ENCODE results near the gene KIAA1958. TPM values are rescaled to one million over a fixed set of nuclear protein-coding genes. Genes with fewer than 3 reads are reported as not detected.

The KIAA1958 gene
- total and polyA plus RNA-seq, 2 of the 8 experiments (the other 6 are each of a cell fraction or from before 2014, with no cell fraction given) = 11.4 to 43.8 TPM

- TF ChIP-seq ATF2 (IDR thresholded peaks at IDR 0.05; ENCODE audit: low read length) (no peak), GABPA (IDR thresholded peaks at IDR 0.05; ENCODE audit: borderline replicate concordance, insufficient read depth, low read length) (no peak), SUZ12 (IDR thresholded peaks at IDR 0.05; ENCODE audit: low read length) (no peak), USF2 (IDR thresholded peaks at IDR 0.05; ENCODE audit: low read length) (no peak), CTCF (IDR thresholded peaks at IDR 0.05; ENCODE audit: control extremely low read depth in 1 of 3, insufficient read depth in 1 of 3, low read depth in 1 of 3, low read length in 3 of 3) (no peak)
- TF ChIP-seq, protein P1, sequence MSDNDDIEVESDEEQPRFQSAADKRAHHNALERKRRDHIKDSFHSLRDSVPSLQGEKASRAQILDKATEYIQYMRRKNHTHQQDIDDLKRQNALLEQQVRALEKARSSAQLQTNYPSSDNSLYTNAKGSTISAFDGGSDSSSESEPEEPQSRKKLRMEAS (IDR thresholded peaks at IDR 0.05) = no peak
Observed at GRCh38 chr9:112694706-112695555, 208.3 kb downstream of the KIAA1958 start (continued).

Data from H1 (cell line).